H1 (cell line): ENCODE measurements around the gene DIP2C.

Experiments
- EP300 ChIP-seq, 2 experiments: IDR thresholded peaks; 1 replicate in 1 of 2; 2 replicates in 1 of 2; pipeline ENCODE4 v1.6.1; 2011 to 2012; ENCODE audit warnings: low read depth in 2 of 2, low read length in 2 of 2, mild to moderate bottlenecking in 2 of 2, borderline replicate concordance in 1 of 2, inconsistent platforms in 1 of 2, moderate library complexity in 1 of 2
- JUN ChIP-seq: IDR thresholded peaks from 2 replicates; pipeline ENCODE4 v1.6.1; 2011; ENCODE audit warnings: low read depth, mild to moderate bottlenecking, improper control_type of control experiment, low read length
- JUND ChIP-seq: IDR thresholded peaks from 2 replicates; pipeline ENCODE4 v1.6.1; 2011; ENCODE audit warnings: mild to moderate bottlenecking, improper control_type of control experiment, low read length
- MAX ChIP-seq: IDR thresholded peaks from 2 replicates; pipeline ENCODE4 v1.6.1; 2012; ENCODE audit warnings: inconsistent platforms
- NRF1 ChIP-seq: IDR thresholded peaks from 2 replicates; pipeline ENCODE4 v1.6.1; 2011; ENCODE audit warnings: mild to moderate bottlenecking, low read depth, low read length, improper control_type of control experiment
- POLR2A ChIP-seq, 2 experiments: IDR thresholded peaks; 1 replicate in 1 of 2; 2 replicates in 1 of 2; pipeline ENCODE4 v1.6.1; 2011; ENCODE audit warnings: low read depth in 2 of 2, low read length in 2 of 2, mild to moderate bottlenecking in 2 of 2; ENCODE audit errors: control extremely low read depth in 1 of 2
- TEAD4 ChIP-seq: IDR thresholded peaks from 2 replicates; pipeline ENCODE4 v1.6.1; 2012; ENCODE audit warnings: low read depth, low read length, inconsistent platforms, mixed read lengths

GRCh38 chr10:344582-345200, 344.8 kb downstream of the DIP2C start:
- TF ChIP-seq MAX (no peak), NRF1 (no peak), JUN (no peak), TEAD4 (no peak), EP300 (IDR thresholded peaks at IDR 0.05; ENCODE audit: borderline replicate concordance in 1 of 2, low read depth in 2 of 2, low read length in 2 of 2) (no peak), POLR2A (IDR thresholded peaks at IDR 0.05; ENCODE audit: control extremely low read depth in 1 of 2, low read depth in 2 of 2, low read length in 2 of 2) (no peak), JUND (no peak)
